A549 (cell line): Measurements from ENCODE around the gene ATP5F1D.

Experiments used
- KDM1A ChIP-seq: fragments of 200-600 bp; sonication (generic); IDR thresholded peaks from 2 replicates; pipeline ENCODE4 v1.6.1; 2016; ENCODE audit warnings: low read depth, mild to moderate bottlenecking
- RCOR1 ChIP-seq: fragments of 150-350 bp; IDR thresholded peaks from 2 replicates; pipeline ENCODE4 v1.6.1; 2014; ENCODE audit warnings: antibody characterized with exemption, low read length, low read depth
- ZFP36 ChIP-seq: fragments of 450-650 bp; IDR thresholded peaks from 2 replicates; pipeline ENCODE4 v1.6.1; 2014; ENCODE audit warnings: borderline replicate concordance; ENCODE audit not compliant: partially characterized antibody
- TF ChIP-seq, protein P1 (sequence below): fragments of 250-450 bp; sonication (Bioruptor Pico); IDR thresholded peaks from 2 replicates; pipeline ENCODE4 v1.5.0; 2021; ENCODE audit warnings: mild to moderate bottlenecking, moderate library complexity, borderline replicate concordance
- TF ChIP-seq, protein P2 (sequence below): fragments of >200 bp; sonication (Bioruptor Twin); formaldehyde crosslinking; IDR thresholded peaks from 3 replicates; pipeline ENCODE4 v1.5.1; 2016

DNA sequence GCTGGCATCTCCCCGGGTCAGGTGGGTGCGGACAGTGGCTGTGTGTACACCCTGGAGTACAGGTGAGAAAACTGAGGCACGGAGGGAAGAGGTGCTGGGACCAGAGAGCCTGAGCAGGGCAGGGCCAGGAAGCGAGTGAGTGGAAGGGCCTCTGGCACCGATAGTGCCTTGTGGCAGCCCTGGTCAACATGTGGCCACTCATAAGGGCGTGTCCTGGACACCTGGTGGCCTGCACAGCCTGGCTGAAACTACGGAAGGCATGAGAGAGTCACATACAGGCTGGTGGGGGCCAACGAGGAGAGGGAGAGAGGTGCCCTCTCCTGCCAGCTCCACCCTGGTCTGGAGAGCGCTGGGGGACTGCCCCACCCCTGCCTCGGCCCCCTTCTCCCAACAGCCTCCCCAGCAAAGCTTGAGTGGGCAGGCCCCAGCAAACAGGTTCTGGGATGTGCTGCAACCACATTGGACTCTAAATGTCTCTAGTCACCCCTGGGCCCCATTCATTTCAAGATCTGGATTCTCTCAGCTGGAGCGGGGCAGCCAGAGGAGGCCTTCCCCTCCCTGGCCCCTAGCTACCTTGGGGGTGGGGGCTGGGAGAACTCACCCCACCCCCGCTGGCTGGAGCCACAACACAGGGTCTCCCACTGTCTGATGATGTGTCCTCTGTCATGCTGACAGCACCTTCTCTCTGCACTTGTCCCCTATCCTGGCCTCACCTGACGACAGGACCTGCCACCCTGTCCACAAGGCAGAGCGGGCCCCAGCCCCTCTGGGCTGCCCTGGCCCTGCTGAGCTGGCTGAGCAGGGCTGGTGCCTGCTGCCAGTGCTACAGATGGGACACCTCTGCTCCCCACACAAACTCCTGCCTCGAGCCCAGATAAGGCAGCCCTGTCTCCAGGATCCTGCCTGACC, 9.6 kb upstream of the ATP5F1D start:
- no peak for TF ChIP-seq KDM1A
- no peak for TF ChIP-seq ZFP36
- TF ChIP-seq, protein P1, sequence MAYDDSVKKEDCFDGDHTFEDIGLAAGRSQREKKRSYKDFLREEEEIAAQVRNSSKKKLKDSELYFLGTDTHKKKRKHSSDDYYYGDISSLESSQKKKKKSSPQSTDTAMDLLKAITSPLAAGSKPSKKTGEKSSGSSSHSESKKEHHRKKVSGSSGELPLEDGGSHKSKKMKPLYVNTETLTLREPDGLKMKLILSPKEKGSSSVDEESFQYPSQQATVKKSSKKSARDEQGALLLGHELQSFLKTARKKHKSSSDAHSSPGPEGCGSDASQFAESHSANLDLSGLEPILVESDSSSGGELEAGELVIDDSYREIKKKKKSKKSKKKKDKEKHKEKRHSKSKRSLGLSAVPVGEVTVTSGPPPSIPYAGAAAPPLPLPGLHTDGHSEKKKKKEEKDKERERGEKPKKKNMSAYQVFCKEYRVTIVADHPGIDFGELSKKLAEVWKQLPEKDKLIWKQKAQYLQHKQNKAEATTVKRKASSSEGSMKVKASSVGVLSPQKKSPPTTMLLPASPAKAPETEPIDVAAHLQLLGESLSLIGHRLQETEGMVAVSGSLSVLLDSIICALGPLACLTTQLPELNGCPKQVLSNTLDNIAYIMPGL (CRISPR knock-in tag) = no peak
- TF ChIP-seq, protein P2, sequence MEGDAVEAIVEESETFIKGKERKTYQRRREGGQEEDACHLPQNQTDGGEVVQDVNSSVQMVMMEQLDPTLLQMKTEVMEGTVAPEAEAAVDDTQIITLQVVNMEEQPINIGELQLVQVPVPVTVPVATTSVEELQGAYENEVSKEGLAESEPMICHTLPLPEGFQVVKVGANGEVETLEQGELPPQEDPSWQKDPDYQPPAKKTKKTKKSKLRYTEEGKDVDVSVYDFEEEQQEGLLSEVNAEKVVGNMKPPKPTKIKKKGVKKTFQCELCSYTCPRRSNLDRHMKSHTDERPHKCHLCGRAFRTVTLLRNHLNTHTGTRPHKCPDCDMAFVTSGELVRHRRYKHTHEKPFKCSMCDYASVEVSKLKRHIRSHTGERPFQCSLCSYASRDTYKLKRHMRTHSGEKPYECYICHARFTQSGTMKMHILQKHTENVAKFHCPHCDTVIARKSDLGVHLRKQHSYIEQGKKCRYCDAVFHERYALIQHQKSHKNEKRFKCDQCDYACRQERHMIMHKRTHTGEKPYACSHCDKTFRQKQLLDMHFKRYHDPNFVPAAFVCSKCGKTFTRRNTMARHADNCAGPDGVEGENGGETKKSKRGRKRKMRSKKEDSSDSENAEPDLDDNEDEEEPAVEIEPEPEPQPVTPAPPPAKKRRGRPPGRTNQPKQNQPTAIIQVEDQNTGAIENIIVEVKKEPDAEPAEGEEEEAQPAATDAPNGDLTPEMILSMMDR = no peak
- TF ChIP-seq RCOR1 = no peak
